ENCODE data around the gene BRD7. TPM values are rescaled to one million over a fixed set of nuclear protein-coding genes. Genes with fewer than 3 reads are reported as not detected.
A peak's percentile ranks its signal among the peaks of the same experiment; 100 is the strongest.

BRD7 gene
- total RNA-seq, 2 donors from 2014 or later = 21.8 to 32.6 TPM

GRCh38 chr16:50326835-50327465 lies 41.8 kb downstream of the BRD7 start:
- peak in 1 of 4 donors; percentile 16 for DNase-seq
- ATAC-seq = no peak

GRCh38 chr16:50326264-50326663 lies 42.5 kb downstream of the BRD7 start:
- WGBS, 2 donors = 85% methylated on average over 5 of the region's 5 CpGs
- Histone ChIP-seq H3K27me3 (no peaks in the 10 kb centered on the region), H3K36me3 (replicated peaks in 1 of 2; ENCODE audit: insufficient read depth in 1 of 2, low read depth in 2 of 2) (peaks cover 0 to 16% of the 10 kb centered on the region in 2 donors), H3K9me3 (no peaks in the 10 kb centered on the region), H3K27ac (no peak overlapping the region), H3K4me1 (no peaks in the 10 kb centered on the region), H3K4me3 (no peak overlapping the region)
- intact Hi-C loops (cut with DNase I) = no loop called here
- TF ChIP-seq CTCF (IDR thresholded peaks at IDR 0.05) (no peak), POLR2A (IDR thresholded peaks at IDR 0.05) (no peak)
- DNase-seq (no peak), ATAC-seq (no peak)

More at GRCh38 chr16:50326835-50327465, 41.8 kb downstream of the BRD7 start:
- H3K27me3 ChIP-seq = no peaks in the 10 kb centered on the region
- H3K27ac ChIP-seq = no peak overlapping the region
- H3K4me3 ChIP-seq = no peak overlapping the region
- H3K36me3 ChIP-seq (replicated peaks in 1 of 2; ENCODE audit: insufficient read depth in 1 of 2, low read depth in 2 of 2) = peaks cover 0 to 15% of the 10 kb centered on the region in 2 donors
- no peaks in the 10 kb centered on the region for H3K9me3 ChIP-seq
- 69 to 79% methylated on average over 7 of the region's 7 CpGs for WGBS, 2 donors
- no peaks in the 10 kb centered on the region for H3K4me1 ChIP-seq
- peak in 5 of 7 experiments; percentile 11 to 25 (median 21) for TF ChIP-seq CTCF (IDR thresholded peaks at IDR 0.05)
- no peak for TF ChIP-seq POLR2A (IDR thresholded peaks at IDR 0.05)
- intact Hi-C loops (cut with DNase I) = no loop called here

- DNase-seq = no peak
- TF ChIP-seq POLR2A (IDR thresholded peaks at IDR 0.05) = no peak
- no peak for TF ChIP-seq CTCF (IDR thresholded peaks at IDR 0.05)
- WGBS, 2 donors = 82 to 87% methylated on average over 6 of the region's 6 CpGs
- Histone ChIP-seq H3K4me3 (no peak overlapping the region), H3K4me1 (no peaks in the 10 kb centered on the region), H3K27me3 (no peaks in the 10 kb centered on the region), H3K9me3 (no peaks in the 10 kb centered on the region), H3K27ac (no peak overlapping the region), H3K36me3 (replicated peaks in 1 of 2; ENCODE audit: insufficient read depth in 1 of 2, low read depth in 2 of 2) (peaks cover 10 to 34% of the 10 kb centered on the region in 2 donors)
- ATAC-seq = no peak
- intact Hi-C loops (cut with DNase I) = no loop called here
These were observed 44.4 kb downstream of the BRD7 start for GRCh38 chr16:50324345-50324744.

- no peaks in the 10 kb centered on the region for H3K9me3 ChIP-seq
- H3K4me3 ChIP-seq = no peak overlapping the region
- ATAC-seq (no peak), DNase-seq (peak in 1 of 4 donors; percentile 15)
- H3K36me3 ChIP-seq (replicated peaks in 1 of 2; ENCODE audit: insufficient read depth in 1 of 2, low read depth in 2 of 2) = peaks cover 10 to 36% of the 10 kb centered on the region in 2 donors
- no peaks in the 10 kb centered on the region for H3K4me1 ChIP-seq
- intact Hi-C loops (cut with DNase I) = no loop called here
- TF ChIP-seq CTCF (IDR thresholded peaks at IDR 0.05) (no peak), POLR2A (IDR thresholded peaks at IDR 0.05) (no peak)
- no peak overlapping the region for H3K27ac ChIP-seq
- no peaks in the 10 kb centered on the region for H3K27me3 ChIP-seq
- 68 to 71% methylated on average over 11 of the region's 11 CpGs for WGBS, 2 donors
These were observed 45.3 kb downstream of the BRD7 start for GRCh38 chr16:50323335-50324011.
